HG03354 (cell line): ENCODE measurements around the gene TRAPPC12.
"Not testable (repeated sequence)": the region's sequence is repeated elsewhere in the genome, so short reads cannot be mapped to it uniquely, and the experiment has no call there.

Experiments used
- ATAC-seq: cut with Tn5 transposase; IDR thresholded peaks from one replicate; pipeline ENCODE4 v1.9.1; 2021; ENCODE audit warnings: mild to moderate bottlenecking; ENCODE audit not compliant: unreplicated experiment, poor library complexity, severe bottlenecking

The TRAPPC12 gene

DNA sequence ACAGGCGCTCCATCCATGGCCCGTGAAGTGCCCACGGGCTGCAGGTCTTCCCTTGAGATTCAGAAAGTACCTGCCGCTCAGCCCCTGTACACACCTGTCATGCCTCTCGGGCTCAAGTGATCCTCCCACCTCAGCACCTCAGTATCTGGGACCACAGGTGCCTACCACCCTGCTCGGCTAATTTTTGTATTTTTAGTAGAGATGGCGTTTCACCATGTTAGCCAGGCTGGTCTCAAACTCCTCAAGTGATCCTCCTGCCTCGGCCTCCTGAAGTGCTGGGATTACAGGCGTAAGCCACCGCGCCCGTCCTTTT, 112.9 kb downstream of the TRAPPC12 start:
- ATAC-seq: not testable (repeated sequence)

GRCh38 chr2:3492951-3493614, 113.6 kb downstream of the TRAPPC12 start:
- no peak for ATAC-seq

GRCh38 chr2:3493615-3494007, 114.1 kb downstream of the TRAPPC12 start:
- no peak for ATAC-seq

- ATAC-seq: no peak
These were observed 115.6 kb downstream of the TRAPPC12 start for GRCh38 chr2:3494984-3495666.

DNA sequence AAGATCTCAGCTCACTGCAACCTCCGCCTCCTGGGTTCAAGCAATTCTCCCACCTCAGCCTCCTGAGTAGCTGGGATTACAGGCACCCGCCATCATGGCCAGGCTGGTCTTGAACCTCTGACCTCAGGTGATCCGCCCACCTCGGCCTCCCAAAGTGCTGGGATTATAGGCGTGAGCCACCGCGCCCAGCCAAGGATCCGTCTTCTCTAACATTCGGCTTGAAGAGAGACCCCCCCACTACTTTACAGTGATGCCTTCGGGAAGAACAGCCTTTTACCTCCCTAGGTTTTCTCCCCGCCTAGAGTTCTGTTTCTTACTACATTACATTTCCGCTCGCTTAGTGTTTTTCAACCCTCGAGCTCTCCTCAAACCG, 117.2 kb downstream of the TRAPPC12 start:
- ATAC-seq: not testable (repeated sequence)

DNA sequence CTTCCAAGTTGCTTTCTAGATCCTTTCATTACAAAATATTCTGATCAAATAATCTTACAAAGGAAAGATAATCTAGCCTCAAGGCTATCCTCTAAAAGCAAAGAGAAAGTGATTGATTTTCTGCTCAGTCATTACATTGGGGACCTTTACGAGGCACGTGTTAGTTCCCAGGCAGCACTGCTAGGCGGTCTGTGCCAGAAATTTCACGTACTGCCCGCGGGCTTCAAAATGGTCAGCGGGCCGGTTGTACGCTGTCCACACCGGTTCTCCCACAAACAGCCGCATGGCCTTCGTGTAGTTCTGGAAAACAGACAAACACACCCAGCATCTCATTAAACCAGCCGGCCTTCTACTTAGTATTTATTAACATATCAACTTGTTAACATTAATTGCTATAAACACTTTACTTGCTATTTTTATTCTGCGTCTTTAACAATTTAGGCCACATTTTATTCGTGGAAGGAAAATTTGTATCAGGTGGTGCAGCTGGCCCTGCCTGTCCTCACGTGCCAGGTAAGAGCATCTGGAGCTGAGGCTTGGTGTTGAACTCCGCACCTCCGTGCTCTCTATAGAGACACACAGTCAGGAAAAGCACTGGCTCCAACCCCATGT, 119.4 kb downstream of the TRAPPC12 start:
- no peak for ATAC-seq

DNA sequence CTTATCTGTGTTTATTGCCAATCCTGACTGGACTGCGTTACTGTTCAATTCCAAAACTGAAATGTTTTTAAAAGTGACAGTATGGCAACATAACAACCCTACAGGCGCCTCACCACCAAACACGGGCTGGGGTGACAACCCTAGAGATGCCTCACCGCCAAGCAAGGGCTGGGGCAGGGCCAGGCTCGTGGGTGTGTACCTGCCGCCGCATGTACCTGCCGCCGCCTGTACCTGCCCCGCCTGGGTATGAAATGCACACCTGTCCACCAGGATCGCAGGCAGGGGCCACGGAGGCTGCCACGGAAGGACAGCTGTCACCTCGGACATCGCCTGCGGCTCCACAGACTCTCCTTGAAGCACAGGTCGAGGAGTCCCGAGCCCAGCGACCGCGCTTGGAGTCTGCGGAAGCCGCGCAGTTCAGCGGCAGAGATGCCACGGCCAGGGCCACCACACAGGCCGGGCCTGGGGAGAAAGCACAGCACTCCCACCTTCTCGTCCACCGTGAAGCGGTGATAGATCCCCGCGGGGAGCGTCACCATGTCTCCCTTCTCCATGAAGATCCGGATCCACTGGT, 120.9 kb downstream of the TRAPPC12 start:
- no peak for ATAC-seq

DNA sequence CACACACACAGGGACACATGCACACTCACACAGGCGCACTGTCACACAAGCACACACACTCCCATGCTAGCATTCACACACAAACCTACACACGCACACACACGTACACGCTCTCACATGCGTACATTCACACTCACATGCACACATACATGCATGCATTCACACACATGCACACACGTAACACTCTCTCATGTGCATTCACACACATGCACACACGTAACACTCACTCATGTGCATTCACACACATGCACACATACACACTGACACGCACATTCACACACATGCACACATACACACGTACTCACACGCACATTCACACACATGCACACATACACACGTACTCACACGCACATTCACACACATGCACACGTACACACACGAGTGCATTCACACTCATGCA, 123.6 kb downstream of the TRAPPC12 start:
- no peak for ATAC-seq

- ATAC-seq: no peak
These were observed 124.0 kb downstream of the TRAPPC12 start for GRCh38 chr2:3503483-3503882.

DNA sequence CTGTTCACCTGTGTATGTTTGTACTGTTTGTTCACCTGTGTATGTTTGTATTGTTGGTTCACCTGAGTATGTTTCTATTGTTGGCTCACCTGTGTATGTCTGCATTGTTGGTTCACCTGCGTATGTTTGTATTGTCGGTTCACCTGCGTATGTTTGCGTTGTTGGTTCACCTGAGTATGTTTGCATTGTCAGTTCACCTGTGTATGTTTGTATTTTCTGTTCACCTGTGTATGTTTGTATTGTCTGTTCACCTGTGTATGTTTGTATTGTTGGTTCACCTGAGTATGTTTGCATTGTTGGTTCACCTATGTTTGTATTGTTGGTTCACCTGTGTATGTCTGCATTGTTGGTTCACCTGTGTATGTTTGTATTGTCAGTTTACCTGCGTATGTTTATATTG, 125.2 kb downstream of the TRAPPC12 start:
- ATAC-seq: no peak

GRCh38 chr2:3505771-3506170, 126.3 kb downstream of the TRAPPC12 start:
- ATAC-seq: no peak

DNA sequence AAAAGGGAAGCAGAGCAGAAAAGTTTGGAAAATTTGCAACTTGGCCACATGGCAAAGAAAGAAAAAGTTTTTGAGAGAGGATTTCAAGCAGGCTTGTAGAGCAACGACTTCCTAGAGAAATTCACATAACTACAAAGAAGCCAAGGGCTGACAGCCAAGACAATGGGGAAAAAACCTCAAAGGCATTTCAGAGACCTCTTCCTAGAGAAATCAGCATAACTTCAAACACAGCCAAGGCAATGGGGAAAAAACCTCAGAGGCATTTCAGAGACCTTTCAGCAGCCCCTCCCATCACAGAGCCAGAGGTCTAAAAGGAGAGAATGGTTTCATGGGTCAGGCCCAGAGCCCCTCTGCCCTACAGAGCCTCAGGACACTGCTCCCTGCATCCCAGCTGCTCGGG, 132.6 kb downstream of the TRAPPC12 start:
- no peak for ATAC-seq

DNA sequence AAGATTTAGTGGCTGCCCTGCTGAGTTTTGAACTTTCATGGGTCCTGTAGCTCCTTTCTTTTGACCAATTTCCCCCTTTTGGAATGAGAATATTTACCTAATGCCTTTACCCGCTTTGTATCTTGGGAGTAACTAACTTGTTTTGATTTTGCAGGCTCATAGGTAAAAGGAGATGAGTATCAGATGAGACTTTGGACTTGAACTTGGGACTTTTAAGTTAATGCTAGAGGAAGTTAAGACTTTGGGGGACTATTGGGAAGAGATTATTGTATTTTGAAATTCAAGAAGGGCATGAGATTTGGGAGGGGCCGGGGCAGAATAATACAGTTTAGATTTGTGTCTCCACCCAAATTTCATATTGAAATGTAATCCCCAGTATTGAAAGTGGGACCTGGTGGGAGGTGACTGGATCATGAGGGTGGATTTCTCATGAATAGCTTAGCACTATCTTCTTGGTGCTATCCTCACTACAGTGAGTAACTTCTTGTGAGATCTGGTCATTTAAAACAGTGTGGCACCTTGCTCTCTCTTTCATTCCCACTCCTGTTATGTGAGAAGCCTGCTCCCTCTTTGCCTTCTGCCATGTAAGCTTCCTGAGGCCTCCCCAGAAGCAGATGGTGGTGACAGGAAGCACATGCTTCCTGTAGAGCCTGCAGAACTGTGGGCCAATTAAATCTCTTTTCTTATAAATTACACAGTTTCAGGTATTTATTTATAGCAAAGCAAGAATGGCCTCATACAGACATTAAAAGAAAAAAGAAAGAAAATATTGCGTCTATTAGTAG, 133.7 kb downstream of the TRAPPC12 start:
- ATAC-seq: no peak

DNA sequence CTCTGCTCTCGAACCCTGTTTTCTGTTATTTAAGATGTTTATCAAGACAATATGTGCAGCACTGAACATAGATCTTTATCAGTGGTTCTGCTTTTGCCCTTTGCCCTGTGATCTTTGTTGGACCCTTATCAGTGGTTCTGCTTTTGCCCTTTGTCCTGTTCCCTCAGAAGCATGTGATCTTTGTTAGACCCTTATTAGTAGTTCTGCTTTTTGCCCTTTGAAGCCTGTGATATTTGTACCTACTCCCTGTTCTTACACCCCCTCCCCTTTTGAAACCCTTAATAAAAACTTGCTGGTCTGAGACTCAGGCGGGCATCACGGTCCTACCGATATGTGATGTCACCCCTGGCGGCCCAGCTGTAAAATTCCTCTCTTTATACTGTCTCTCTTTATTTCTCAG, 135.9 kb downstream of the TRAPPC12 start:
- ATAC-seq: not testable (repeated sequence)

GRCh38 chr2:3516831-3517230, 137.3 kb downstream of the TRAPPC12 start:
- no peak for ATAC-seq

DNA sequence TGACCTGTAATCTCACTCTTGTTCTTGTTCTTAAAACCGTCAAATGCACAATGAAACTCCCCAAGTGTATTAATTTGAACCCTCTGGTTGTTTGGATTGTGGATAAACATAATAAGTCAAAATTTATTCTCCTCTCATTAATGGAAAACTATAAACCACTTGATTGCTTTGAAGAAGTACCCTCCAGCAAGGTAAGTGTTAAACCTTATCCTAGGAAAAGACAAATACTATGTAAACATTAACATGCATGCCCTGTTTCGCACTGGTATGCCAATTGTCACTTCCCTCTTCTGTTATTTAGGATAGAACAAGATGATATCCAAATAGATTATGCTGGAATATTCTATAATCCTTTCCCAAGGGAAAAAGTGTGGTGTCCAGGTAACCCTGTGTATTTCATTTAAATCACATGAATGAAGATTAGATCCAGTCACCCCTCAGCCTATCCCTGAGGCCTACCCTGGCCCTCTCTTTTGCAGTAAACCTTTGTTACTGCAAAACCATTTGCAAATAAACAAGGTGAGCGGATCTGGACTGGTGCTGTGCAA, 138.5 kb downstream of the TRAPPC12 start:
- no peak for ATAC-seq

GRCh38 chr2:3518496-3519254, 139.2 kb downstream of the TRAPPC12 start:
- ATAC-seq: peak; percentile 83

DNA sequence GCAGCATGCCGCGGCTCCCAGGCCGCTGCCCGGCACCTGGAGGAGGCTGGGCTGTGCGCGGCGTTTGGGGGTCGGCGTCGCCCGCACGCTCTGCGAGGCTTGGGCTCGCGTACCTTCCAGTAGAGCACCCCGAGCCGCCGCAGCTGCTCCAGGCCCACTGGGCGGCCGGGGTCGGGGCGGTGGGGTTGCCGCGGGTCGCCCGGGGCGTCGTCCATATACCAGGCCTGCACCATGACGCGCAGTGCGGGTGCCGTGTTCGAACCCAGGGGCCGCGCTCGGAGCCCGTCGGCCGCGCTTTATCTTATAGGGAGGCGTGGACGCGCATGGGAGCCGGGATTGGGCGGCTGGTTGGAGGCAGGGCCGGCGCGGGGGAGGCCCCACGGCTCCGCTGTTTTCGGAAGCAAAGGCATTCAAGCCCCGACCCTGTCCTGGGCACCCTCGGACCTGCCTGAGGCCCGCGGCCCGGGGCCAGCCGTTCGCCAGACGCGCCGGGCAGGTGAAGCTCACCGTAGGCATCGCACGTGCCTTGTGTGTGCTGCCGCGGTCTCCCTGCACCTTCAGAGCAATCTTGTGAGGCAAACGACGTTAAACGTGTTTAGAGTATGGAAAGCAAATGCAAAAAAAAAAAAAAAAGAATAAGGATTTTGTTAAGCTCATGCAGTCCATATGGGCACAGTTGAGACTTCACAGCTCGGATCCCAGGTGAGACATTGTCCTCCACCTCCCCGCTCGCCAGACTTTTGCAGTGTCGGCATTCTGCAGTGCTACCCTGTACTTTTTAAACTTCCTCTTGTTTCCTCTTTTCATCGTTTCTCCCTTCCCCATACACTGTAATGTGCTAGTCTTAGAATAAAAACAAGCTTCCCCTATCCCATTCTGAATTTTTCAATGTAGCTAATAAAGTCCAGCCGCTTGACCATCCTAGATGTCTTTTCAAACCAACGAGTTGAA, 140.0 kb downstream of the TRAPPC12 start, which contains the start of gene ADI1:
ADI1 (minus strand) TSS at position 277 of the 951 bp plus-strand sequence; CDS start at position 233, 44 bp downstream.
- peak; percentile 64 for ATAC-seq
